Parathyroid adenoma (tissue), 2 donors: ENCODE results near the gene TNNT3.
A peak's percentile ranks its signal among the peaks of the same experiment; 100 is the strongest.

Source experiments
- H2AFZ ChIP-seq: fragments of 300-600 bp; sonication (generic); one replicate; pipeline ENCODE4 v1.7.0; 2017; ENCODE audit warnings: antibody characterized with exemption, mild to moderate bottlenecking
- H3K27ac ChIP-seq: fragments of 300-600 bp; sonication (generic); one replicate; pipeline ENCODE4 v1.7.0; 2017
- H3K27me3 ChIP-seq: fragments of 300-600 bp; sonication (generic); one replicate; pipeline ENCODE4 v1.7.0; 2017; ENCODE audit warnings: low read length; ENCODE audit not compliant: control insufficient read depth, insufficient read depth
- H3K36me3 ChIP-seq: fragments of 300-600 bp; sonication (generic); one replicate; pipeline ENCODE4 v1.7.0; 2017; ENCODE audit warnings: low read length; ENCODE audit not compliant: control insufficient read depth, insufficient read depth
- H3K4me1 ChIP-seq: fragments of 300-600 bp; sonication (generic); one replicate; pipeline ENCODE4 v1.7.0; 2017; ENCODE audit warnings: control low read depth
- H3K4me2 ChIP-seq: fragments of 300-600 bp; sonication (generic); one replicate; pipeline ENCODE4 v1.7.0; 2017; ENCODE audit warnings: low read length
- H3K4me3 ChIP-seq: fragments of 300-600 bp; sonication (generic); one replicate; pipeline ENCODE4 v1.7.0; 2017; ENCODE audit warnings: low read depth, low read length
- H3K79me2 ChIP-seq: fragments of 300-600 bp; sonication (generic); one replicate; pipeline ENCODE4 v1.7.0; 2017; ENCODE audit warnings: control low read depth
- H3K9ac ChIP-seq: fragments of 300-600 bp; sonication (generic); one replicate; pipeline ENCODE4 v1.7.0; 2017; ENCODE audit warnings: mild to moderate bottlenecking
- H3K9me3 ChIP-seq: fragments of 300-600 bp; sonication (generic); one replicate; pipeline ENCODE4 v1.7.0; 2017; ENCODE audit warnings: low read length; ENCODE audit not compliant: control insufficient read depth
- CTCF ChIP-seq: fragments of 300-600 bp; sonication (generic); IDR thresholded peaks from one replicate; pipeline ENCODE4 v1.7.0; 2017; ENCODE audit warnings: antibody characterized with exemption, mild to moderate bottlenecking
- donor health status: primary hyperparathyroidism.

The TNNT3 gene

GRCh38 chr11:1876361-1877063, 43.0 kb upstream of the TNNT3 start:
- Histone ChIP-seq H3K9me3 (no peaks in the 10 kb centered on the region), H3K4me2 (no peak overlapping the region), H3K27me3 (no peaks in the 10 kb centered on the region), H3K79me2 (no peaks in the 10 kb centered on the region), H3K27ac (no peak overlapping the region), H3K9ac (no peak overlapping the region), H3K4me3 (no peak overlapping the region), H2AFZ (no peak overlapping the region), H3K4me1 (no peaks in the 10 kb centered on the region), H3K36me3 (no peaks in the 10 kb centered on the region)
- peak; percentile 17 for TF ChIP-seq CTCF

GRCh38 chr11:1877211-1878136, 42.0 kb upstream of the TNNT3 start:
- H3K4me3 ChIP-seq: no peak overlapping the region

GRCh38 chr11:1878137-1879031, 41.1 kb upstream of the TNNT3 start:
- H3K4me2 ChIP-seq: no peak overlapping the region
- H3K79me2 ChIP-seq: no peaks in the 10 kb centered on the region
- H3K9me3 ChIP-seq: no peaks in the 10 kb centered on the region
- no peak overlapping the region for H3K4me3 ChIP-seq
- no peak for TF ChIP-seq CTCF
- H2AFZ ChIP-seq: no peak overlapping the region
- H3K27me3 ChIP-seq: no peaks in the 10 kb centered on the region
- no peak overlapping the region for H3K9ac ChIP-seq
- H3K36me3 ChIP-seq: no peaks in the 10 kb centered on the region
- H3K27ac ChIP-seq: no peak overlapping the region
- H3K4me1 ChIP-seq: no peaks in the 10 kb centered on the region

More at GRCh38 chr11:1877211-1878136, 42.0 kb upstream of the TNNT3 start:
- Histone ChIP-seq H3K9ac (no peak overlapping the region), H3K9me3 (no peaks in the 10 kb centered on the region), H3K36me3 (no peaks in the 10 kb centered on the region), H3K79me2 (no peaks in the 10 kb centered on the region), H3K4me2 (no peak overlapping the region), H2AFZ (no peak overlapping the region), H3K27me3 (no peaks in the 10 kb centered on the region), H3K27ac (no peak overlapping the region), H3K4me1 (no peaks in the 10 kb centered on the region)
- TF ChIP-seq CTCF: no peak

- Histone ChIP-seq H3K27ac (no peak overlapping the region), H3K4me1 (no peaks in the 10 kb centered on the region), H3K36me3 (no peaks in the 10 kb centered on the region), H2AFZ (no peak overlapping the region), H3K4me3 (no peak overlapping the region), H3K9ac (no peak overlapping the region), H3K79me2 (no peaks in the 10 kb centered on the region), H3K27me3 (no peaks in the 10 kb centered on the region), H3K9me3 (no peaks in the 10 kb centered on the region), H3K4me2 (no peak overlapping the region)
- TF ChIP-seq CTCF: no peak
Observed at GRCh38 chr11:1879342-1879940, 40.1 kb upstream of the TNNT3 start.
